HepG2 (cell line): ENCODE data around the gene SLC25A33. TPM values are rescaled to one million over a fixed set of nuclear protein-coding genes. Genes with fewer than 3 reads are reported as not detected.

Source experiments
- ATAC-seq: fragments of 200-7000 bp; cut with Tn5 transposase; 3 replicates; pipeline ENCODE4 v1.9.1; 2020; ENCODE audit warnings: mild to moderate bottlenecking, moderate library complexity
- BruUV-seq: library from RNA; stranded (reverse); fragments of 400-500 nt; replicated peaks from 2 replicates; lab custom pipeline; 2021; lab: Mats Ljungman, UMichigan
- CTCF ChIA-PET: fragments of 300-600 bp; formaldehyde crosslinking; extraction: SDS; loops from one replicate; lab custom pipeline; 2021; ENCODE audit warnings: low total read pairs, inconsistent platforms, low intra/inter-chr PET ratio; lab: Yijun Ruan, JAX
- POLR2A ChIA-PET: fragments of 350-600 bp; sonication (Branson Sonifier 250); formaldehyde crosslinking; loops from one replicate; lab custom pipeline; 2020; ENCODE audit warnings: antibody characterized with exemption, inconsistent platforms; lab: Yijun Ruan, JAX
- DNase-seq: peaks from one replicate; pipeline ENCODE4 v3.0.0-alpha.2; 2015; ENCODE audit warnings: low spot score
- FAIRE-seq: peaks from 3 replicates; lab custom pipeline; 2011; peaks lifted over from hg19 to GRCh38; lab: Jason Lieb, UNC
- H2AFZ ChIP-seq: one replicate; pipeline ENCODE4 v1.6.1; 2011; ENCODE audit warnings: low read length, inconsistent platforms
- H3K27ac ChIP-seq: fragments of 300-600 bp; 3 replicates; pipeline ENCODE4 v1.8.0; 2011; ENCODE audit warnings: mixed run types, mild to moderate bottlenecking, mixed read lengths, low read length, inconsistent platforms; ENCODE audit not compliant: insufficient read depth; ENCODE audit errors: extremely low read length
- H3K27me3 ChIP-seq, 2 experiments: fragments of 200-600 bp in 1 of 2; 2 replicates in 1 of 2; 3 replicates in 1 of 2; pipeline versions ENCODE4 v1.6.0 to v1.8.0; 2011; ENCODE audit warnings: low read length in 2 of 2, mild to moderate bottlenecking in 2 of 2, moderate library complexity in 2 of 2, inconsistent platforms in 1 of 2; ENCODE audit not compliant: insufficient read depth in 2 of 2, control insufficient read depth in 1 of 2
- H3K36me3 ChIP-seq, 2 experiments: fragments of 200-600 bp in 1 of 2; replicated peaks in 1 of 2; 2 replicates in 1 of 2; 3 replicates in 1 of 2; pipeline versions ENCODE4 v1.5.1 to v1.8.0; 2011; ENCODE audit warnings: low read length in 2 of 2, inconsistent platforms in 1 of 2; ENCODE audit not compliant: insufficient read depth in 2 of 2, control insufficient read depth in 1 of 2
- H3K4me1 ChIP-seq: 2 replicates; pipeline ENCODE4 v1.5.1; 2012; ENCODE audit warnings: low read length, inconsistent platforms; ENCODE audit not compliant: insufficient read depth
- H3K4me2 ChIP-seq: 2 replicates; pipeline ENCODE4 v1.6.0; 2011; ENCODE audit warnings: low read depth, low read length, inconsistent platforms
- H3K4me3 ChIP-seq, 3 experiments: fragments of 200-600 bp in 1 of 3; sonication (generic), shearing (Covaris generic) in 1 of 3; replicated peaks in 1 of 3; 2 replicates each; pipeline ENCODE4 v1.5.1; 2011 to 2016; ENCODE audit warnings: low read length in 3 of 3, inconsistent platforms in 2 of 3, low read depth in 2 of 3, mild to moderate bottlenecking in 2 of 3, control low read depth in 1 of 3, mixed read lengths in 1 of 3; ENCODE audit not compliant: insufficient read depth in 1 of 3
- H3K79me2 ChIP-seq: one replicate; pipeline ENCODE4 v1.6.1; 2011; ENCODE audit warnings: low read length, inconsistent platforms; ENCODE audit not compliant: insufficient read depth
- H3K9ac ChIP-seq: 2 replicates; pipeline ENCODE4 v1.6.0; 2011; ENCODE audit warnings: mild to moderate bottlenecking, low read depth, low read length, inconsistent platforms; ENCODE audit not compliant: insufficient read depth
- H3K9me3 ChIP-seq: 2 replicates; pipeline ENCODE4 v1.5.1; 2012; ENCODE audit warnings: mild to moderate bottlenecking, low read length
- H4K20me1 ChIP-seq: 2 replicates; pipeline ENCODE4 v1.6.0; 2011; ENCODE audit warnings: inconsistent platforms, mild to moderate bottlenecking, low read length, moderate library complexity; ENCODE audit not compliant: insufficient read depth
- ETS1 ChIP-seq: sonication (generic); formaldehyde crosslinking; IDR thresholded peaks from 2 replicates; pipeline ENCODE4 v1.4.0; 2020; ENCODE audit warnings: missing genetic modification reagents
- HINFP ChIP-seq: sonication (generic); formaldehyde crosslinking; IDR thresholded peaks from 2 replicates; pipeline ENCODE4 v1.4.0; 2020; ENCODE audit warnings: low read depth, mild to moderate bottlenecking, missing genetic modification reagents
- KDM1A ChIP-seq: IDR thresholded peaks from 2 replicates; pipeline ENCODE4 v1.6.1; 2016; ENCODE audit warnings: missing compliant biosample characterization
- PATZ1 ChIP-seq: sonication (generic); formaldehyde crosslinking; IDR thresholded peaks from 2 replicates; pipeline ENCODE4 v1.4.0; 2020; ENCODE audit warnings: missing genetic modification reagents
- RCOR2 ChIP-seq: IDR thresholded peaks from 2 replicates; pipeline ENCODE4 v1.6.1; 2016; ENCODE audit warnings: missing biosample characterization, missing genetic modification reagents
- ZMYM3 ChIP-seq: sonication (generic); formaldehyde crosslinking; IDR thresholded peaks from 2 replicates; pipeline ENCODE4 v1.5.1; 2020; ENCODE audit warnings: mild to moderate bottlenecking, missing genetic modification reagents
- ZNF263 ChIP-seq: sonication (generic); formaldehyde crosslinking; IDR thresholded peaks from 2 replicates; pipeline ENCODE4 v1.4.0; 2020; ENCODE audit warnings: missing genetic modification reagents
- ZNF629 ChIP-seq: sonication (generic); formaldehyde crosslinking; conservative IDR thresholded peaks from 2 replicates; pipeline ENCODE4 v1.5.0; 2020; ENCODE audit warnings: missing genetic modification reagents
- ZNF709 ChIP-seq: sonication (generic); formaldehyde crosslinking; IDR thresholded peaks from 2 replicates; pipeline ENCODE4 v1.5.0; 2020; ENCODE audit warnings: mild to moderate bottlenecking, missing genetic modification reagents
- ZNF768 ChIP-seq: sonication (generic); formaldehyde crosslinking; IDR thresholded peaks from 2 replicates; pipeline ENCODE4 v1.4.0; 2020; ENCODE audit warnings: missing genetic modification reagents
- ZNF775 ChIP-seq: sonication (generic); formaldehyde crosslinking; IDR thresholded peaks from 2 replicates; pipeline ENCODE4 v1.4.0; 2020; ENCODE audit warnings: missing genetic modification reagents, mild to moderate bottlenecking, moderate library complexity, borderline replicate concordance
- WGBS: methylation state at CpG from one replicate; pipeline ENCODE4 v1.1.6; 2017; ENCODE audit warnings: low lambda C conversion rate; 5-methylcytosine and 5-hydroxymethylcytosine counted together
- in situ Hi-C: cut with HindIII; loops from 2 replicates; pipeline ENCODE4 v1.10.0; 2017; ENCODE audit warnings: low pct_unique_long_range_greater_than_20kb; ENCODE audit not compliant: extremely low pct_ligation_motif_present
- intact Hi-C: fragments of 100-400 bp; cut with micrococcal nuclease; formaldehyde crosslinking; loops from one replicate; pipeline ENCODE4 v1.10.0; 2022; ENCODE audit not compliant: unreplicated experiment
- polyA plus RNA-seq, 8 experiments: library from polyadenylated mRNA; depleted of rRNA in 3 of 8; stranded (reverse) in 7 of 8; unstranded in 1 of 8; fragments of >200 nt; fragmentation: Illumina TruSeq in 4 of 8; extraction: Trizol in 4 of 8; gene quantifications; 2 replicates each; pipeline versions ENCODE4 v1.2.1 to v1.2.3, GENCODE V29; 2011 to 2016; ENCODE audit warnings: low read depth in 4 of 8, missing spikeins in 1 of 8, mixed read lengths in 1 of 8; ENCODE audit not compliant: insufficient read depth in 1 of 8
- total RNA-seq, 5 experiments: library from RNA; depleted of rRNA; stranded (reverse); fragments of >200 nt; fragmentation: Illumina TruSeq; extraction: Trizol; gene quantifications; 2 replicates each; pipeline ENCODE4 v1.2.3, GENCODE V29; 2016; ENCODE audit warnings: low read depth in 1 of 5

Gene SLC25A33
- total and polyA plus RNA-seq, 2 of the 13 experiments (the other 11 are each of a cell fraction or from before 2014, with no cell fraction given) = 15.4 to 50.3 TPM

GRCh38 chr1:9629445-9630201 is 90.4 kb downstream of the SLC25A33 start:
- BruUV-seq = no TSS peak
- Histone ChIP-seq H3K4me1 (peaks cover 29% of the 10 kb centered on the region), H3K79me2 (no peaks in the 10 kb centered on the region), H3K36me3 (no peaks in the 10 kb centered on the region), H2AFZ (no peak overlapping the region), H3K4me3 (peak overlapping the region in 2 of 3 experiments; percentile 2 to 40; a peak in 1 of 6 replicates), H3K4me2 (peak overlapping the region; percentile 66), H3K27ac (no peak overlapping the region), H3K27me3 (peaks cover 0 to 23% of the 10 kb centered on the region in 2 experiments; a peak in 4 of 5 replicates), H4K20me1 (no peaks in the 10 kb centered on the region), H3K9ac (no peak overlapping the region), H3K9me3 (no peaks in the 10 kb centered on the region)
- FAIRE-seq (no peak), ATAC-seq (peak; percentile 12), DNase-seq (no peak)
- 22% methylated on average over 22 of the region's 29 CpGs for WGBS
- ChIA-PET CTCF (no interaction called here), POLR2A (no interaction called here)
- in situ Hi-C loops = no loop called here
- intact Hi-C loops = loop anchor here (5.0 kb wide), 1 partner anchor 238 kb away; no protein-coding TSS in a partner anchor
- TF ChIP-seq ZNF263 (CRISPR knock-in tag) = peak; percentile 83
- TF ChIP-seq ZNF768 (CRISPR knock-in tag) = peak; percentile 97
- TF ChIP-seq ZMYM3 (CRISPR knock-in tag) = peak; percentile 93
- TF ChIP-seq ETS1 = no peak
- TF ChIP-seq HINFP = peak; percentile 71; the same call in 1 of the 2 replicates
- no peak for TF ChIP-seq ZNF709 (CRISPR knock-in tag)
- TF ChIP-seq PATZ1 (CRISPR knock-in tag) = 0 out of 2 replicates have a peak, but pooled peaks have one; percentile 16
- peak; percentile 96 for TF ChIP-seq ZNF629
- TF ChIP-seq KDM1A (CRISPR knock-in tag) = peak; percentile 66; the same call in 1 of the 2 replicates
- TF ChIP-seq RCOR2 = peak; percentile 18; the same call in 1 of the 2 replicates
- TF ChIP-seq ZNF775 (CRISPR knock-in tag) = no peak
